Neuron (in vitro differentiated cells): ENCODE data around the gene PRKD1.

Experiments used
- H2AFZ ChIP-seq: one replicate; pipeline ENCODE4 v1.6.1; 2013; ENCODE audit warnings: low read depth, mild to moderate bottlenecking, inconsistent platforms, low read length, moderate library complexity
- H3K27me3 ChIP-seq: one replicate; pipeline ENCODE4 v1.6.1; 2013; ENCODE audit warnings: low read length; ENCODE audit not compliant: insufficient read depth
- H3K36me3 ChIP-seq: one replicate; pipeline ENCODE4 v1.6.1; 2013; ENCODE audit warnings: low read length; ENCODE audit not compliant: insufficient read depth
- H3K4me1 ChIP-seq: one replicate; pipeline ENCODE4 v1.6.1; 2013; ENCODE audit warnings: low read length; ENCODE audit not compliant: insufficient read depth
- H3K4me3 ChIP-seq: 2 replicates; pipeline ENCODE4 v1.5.1; 2013; ENCODE audit warnings: mild to moderate bottlenecking, low read length, moderate library complexity
- H3K9me3 ChIP-seq: one replicate; pipeline ENCODE4 v1.6.1; 2013; ENCODE audit warnings: low read length

Gene PRKD1

DNA sequence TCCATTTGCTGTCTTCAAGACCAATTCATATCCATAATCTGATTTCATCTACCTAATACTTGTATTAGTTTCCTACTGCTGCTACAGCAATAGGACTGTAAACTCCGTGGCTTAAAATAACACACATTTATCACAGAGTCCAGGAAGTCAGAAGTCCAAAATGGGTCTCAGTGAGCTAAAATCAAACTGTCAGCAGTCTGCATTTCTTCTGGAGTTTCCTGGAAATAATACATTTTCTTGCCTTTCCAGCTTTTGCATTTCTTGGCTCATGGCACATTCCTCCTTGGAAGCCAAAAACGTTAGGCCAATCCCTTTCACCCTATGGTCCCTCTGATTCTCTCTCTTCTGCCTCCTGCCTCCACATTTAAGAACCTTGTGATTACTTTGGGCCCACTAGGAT, 239.8 kb downstream of the PRKD1 start:
- Histone ChIP-seq H3K4me3 (no peak overlapping the region), H2AFZ (no peak overlapping the region), H3K36me3 (no peaks in the 10 kb centered on the region), H3K9me3 (no peaks in the 10 kb centered on the region), H3K4me1 (no peaks in the 10 kb centered on the region), H3K27me3 (no peaks in the 10 kb centered on the region)

DNA sequence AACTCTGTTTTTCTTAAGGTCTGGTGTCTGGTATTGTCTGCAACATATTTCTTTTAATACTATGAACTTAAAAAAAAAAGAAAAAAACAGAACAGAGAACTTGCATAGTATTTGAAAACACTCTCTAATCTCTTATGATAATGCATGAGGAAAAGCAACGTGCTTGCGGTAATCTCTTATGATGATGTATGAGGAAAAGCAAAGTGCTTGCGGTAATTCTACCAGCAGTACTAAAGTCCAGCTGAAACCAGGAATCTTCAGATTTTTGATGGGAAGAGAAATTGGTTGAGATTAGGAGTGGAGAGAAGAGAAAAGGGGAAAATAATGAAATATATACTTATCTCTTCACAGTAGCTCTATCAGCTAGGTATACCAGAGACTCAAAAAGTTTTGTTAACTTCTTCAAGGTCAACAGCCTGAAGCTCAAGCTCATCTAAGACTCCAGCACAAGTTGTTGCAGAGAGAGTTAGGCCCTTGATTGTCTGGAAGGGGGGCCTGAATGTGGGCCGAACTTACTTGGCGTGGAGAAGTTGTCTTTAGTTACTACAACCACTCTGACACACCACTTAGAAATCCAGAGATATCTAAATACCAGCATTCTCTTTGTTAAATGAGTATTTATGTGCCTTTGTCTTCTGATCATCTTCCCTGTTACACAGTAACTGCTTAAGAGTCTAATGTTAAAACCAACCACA, 240.4 kb downstream of the PRKD1 start:
- H3K4me3 ChIP-seq = no peak overlapping the region
- no peak overlapping the region for H2AFZ ChIP-seq
- no peaks in the 10 kb centered on the region for H3K4me1 ChIP-seq
- no peaks in the 10 kb centered on the region for H3K36me3 ChIP-seq
- no peaks in the 10 kb centered on the region for H3K27me3 ChIP-seq
- H3K9me3 ChIP-seq = no peaks in the 10 kb centered on the region

DNA sequence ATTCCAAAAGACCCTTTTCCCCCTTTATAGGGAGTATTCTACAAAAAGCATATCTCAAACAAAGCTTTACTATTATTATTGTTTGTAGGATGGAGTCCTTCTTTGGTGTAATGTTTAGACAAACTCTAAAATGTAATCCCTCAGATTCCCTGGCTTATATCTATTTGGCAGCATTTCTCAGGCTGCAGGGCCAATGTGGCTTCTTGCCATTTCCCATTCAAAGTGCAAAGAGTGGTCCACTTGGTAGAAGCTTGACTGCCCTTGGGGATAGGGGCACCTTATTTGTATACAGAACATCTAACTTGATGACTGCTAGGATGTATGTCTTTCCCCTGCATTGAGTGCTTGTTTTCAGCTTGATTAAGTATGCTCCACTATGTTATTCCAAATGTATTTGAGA, 242.7 kb downstream of the PRKD1 start:
- no peak overlapping the region for H3K4me3 ChIP-seq
- H3K9me3 ChIP-seq = no peaks in the 10 kb centered on the region
- H2AFZ ChIP-seq = no peak overlapping the region
- no peaks in the 10 kb centered on the region for H3K4me1 ChIP-seq
- H3K36me3 ChIP-seq = no peaks in the 10 kb centered on the region
- H3K27me3 ChIP-seq = no peaks in the 10 kb centered on the region

DNA sequence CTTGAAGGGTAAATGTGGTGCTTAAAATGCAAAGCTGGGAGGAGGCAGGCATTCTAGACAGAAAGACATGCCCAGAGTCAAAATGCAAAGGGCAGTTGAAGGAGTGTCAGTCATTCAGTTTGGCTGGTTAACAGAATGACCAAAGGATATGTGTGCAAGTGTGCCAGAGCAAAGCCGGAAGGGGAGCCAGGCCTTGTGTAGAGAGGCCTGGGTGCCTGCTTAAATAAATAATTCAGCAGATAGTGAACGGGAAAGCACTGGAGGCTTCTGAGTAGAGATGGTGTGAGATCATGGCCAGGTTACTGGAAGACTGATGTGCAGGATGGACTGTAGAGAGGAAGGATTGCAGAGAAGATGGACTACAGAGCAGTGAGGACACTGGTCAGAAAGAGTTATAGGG, 244.9 kb downstream of the PRKD1 start:
- Histone ChIP-seq H2AFZ (no peak overlapping the region), H3K36me3 (no peaks in the 10 kb centered on the region), H3K27me3 (no peaks in the 10 kb centered on the region), H3K4me1 (peaks cover 3% of the 10 kb centered on the region), H3K9me3 (no peaks in the 10 kb centered on the region), H3K4me3 (no peak overlapping the region)

DNA sequence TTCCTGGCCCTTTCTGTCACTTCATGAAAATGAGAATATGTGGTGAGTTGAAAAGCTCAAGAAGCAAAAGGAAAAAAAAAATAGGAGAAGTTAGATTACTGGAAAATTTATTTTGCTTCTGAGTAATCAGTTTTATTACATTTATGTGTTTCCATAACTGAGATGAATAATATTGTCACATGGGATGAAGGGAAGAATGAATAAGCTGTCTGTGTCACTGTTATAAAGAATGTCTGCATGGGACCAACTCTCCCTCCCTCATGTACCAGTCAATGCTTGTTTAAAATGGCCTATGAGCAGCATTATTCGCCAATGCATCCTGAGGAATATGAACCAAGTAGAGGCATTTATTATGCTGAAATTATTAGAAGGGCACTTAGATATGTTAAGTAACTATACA, 246.3 kb downstream of the PRKD1 start:
- H3K4me3 ChIP-seq = no peak overlapping the region
- H3K27me3 ChIP-seq = no peaks in the 10 kb centered on the region
- peaks cover 3% of the 10 kb centered on the region for H3K4me1 ChIP-seq
- no peaks in the 10 kb centered on the region for H3K36me3 ChIP-seq
- H3K9me3 ChIP-seq = no peaks in the 10 kb centered on the region
- H2AFZ ChIP-seq = no peak overlapping the region

DNA sequence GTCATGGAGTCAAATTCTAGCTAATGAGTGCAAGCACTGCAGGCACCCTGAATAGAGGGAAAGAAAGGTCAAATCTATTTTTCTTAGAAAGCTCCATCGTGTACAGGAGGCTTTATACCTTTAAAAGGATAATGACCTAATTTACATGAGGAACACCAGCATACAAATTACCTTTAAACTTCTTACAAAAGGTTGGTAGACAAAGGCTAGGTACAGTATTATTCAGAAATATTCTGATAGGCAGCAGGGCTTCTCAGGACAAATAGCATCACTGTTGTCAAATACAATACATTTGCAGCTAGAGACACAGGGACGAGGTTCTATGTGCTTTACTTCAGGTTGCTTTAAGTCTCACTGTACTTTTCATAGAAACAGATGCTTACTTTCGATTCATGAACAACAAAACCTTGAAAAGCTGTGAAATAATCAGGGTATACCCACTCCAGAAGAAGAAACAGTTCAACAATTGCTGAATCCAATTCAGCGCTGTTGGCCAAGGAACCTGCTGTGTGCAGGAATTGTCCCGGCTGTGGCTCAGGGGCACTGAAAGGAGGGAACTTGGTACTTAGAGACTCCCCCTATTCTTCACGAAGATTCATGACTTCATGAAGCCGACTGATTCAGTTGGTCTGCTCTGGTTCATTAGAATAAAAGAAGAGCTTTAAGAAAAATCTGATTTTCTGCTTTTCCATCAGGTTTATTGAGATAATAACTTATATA, 252.9 kb downstream of the PRKD1 start:
- Histone ChIP-seq H2AFZ (no peak overlapping the region), H3K4me3 (no peak overlapping the region), H3K36me3 (no peaks in the 10 kb centered on the region), H3K4me1 (peaks cover 12% of the 10 kb centered on the region), H3K27me3 (no peaks in the 10 kb centered on the region), H3K9me3 (no peaks in the 10 kb centered on the region)

DNA sequence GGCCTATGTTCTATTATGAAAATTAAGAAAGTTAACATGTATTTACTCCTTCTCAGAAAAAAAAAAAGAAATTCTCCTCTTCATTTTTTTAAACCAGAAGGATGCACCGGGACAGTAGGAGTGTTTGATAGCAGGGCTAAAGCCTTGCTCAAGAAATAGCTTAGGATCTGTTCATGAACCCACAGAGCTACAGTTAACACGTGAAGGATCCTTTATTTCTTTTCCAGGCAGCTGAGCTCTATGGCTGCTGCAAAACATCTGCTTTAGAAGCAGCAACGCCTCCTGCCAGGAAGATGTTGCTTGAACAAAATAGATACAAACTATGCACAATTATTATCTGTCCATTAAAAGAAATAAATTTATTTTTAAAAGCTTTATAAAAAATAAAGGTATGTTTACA, 254.8 kb downstream of the PRKD1 start:
- no peaks in the 10 kb centered on the region for H3K9me3 ChIP-seq
- H3K4me3 ChIP-seq = no peak overlapping the region
- H3K36me3 ChIP-seq = no peaks in the 10 kb centered on the region
- H3K4me1 ChIP-seq = peaks cover 8% of the 10 kb centered on the region
- H2AFZ ChIP-seq = no peak overlapping the region
- H3K27me3 ChIP-seq = no peaks in the 10 kb centered on the region

DNA sequence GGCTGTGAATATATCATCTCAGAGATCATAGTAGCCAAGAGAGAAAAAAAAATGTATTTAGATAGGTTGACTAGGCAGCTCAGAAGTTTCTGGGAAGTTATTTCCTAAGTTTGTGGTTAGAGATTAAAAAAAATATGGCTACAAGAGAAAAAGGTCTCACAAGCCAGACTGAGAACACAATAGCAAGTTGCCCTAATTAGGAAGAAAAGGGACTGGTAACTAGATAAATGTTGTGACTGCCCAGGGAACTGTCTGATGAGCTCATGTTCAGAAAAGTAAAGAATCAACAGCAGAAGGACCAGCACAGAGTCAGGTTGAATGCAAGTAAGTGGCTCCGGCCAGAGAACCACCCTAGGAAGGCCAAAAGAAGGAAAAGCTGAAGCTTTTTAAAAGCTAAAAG, 256.6 kb downstream of the PRKD1 start:
- no peaks in the 10 kb centered on the region for H3K36me3 ChIP-seq
- H2AFZ ChIP-seq = no peak overlapping the region
- H3K27me3 ChIP-seq = no peaks in the 10 kb centered on the region
- H3K4me1 ChIP-seq = peaks cover 8% of the 10 kb centered on the region
- H3K4me3 ChIP-seq = no peak overlapping the region
- H3K9me3 ChIP-seq = no peaks in the 10 kb centered on the region

DNA sequence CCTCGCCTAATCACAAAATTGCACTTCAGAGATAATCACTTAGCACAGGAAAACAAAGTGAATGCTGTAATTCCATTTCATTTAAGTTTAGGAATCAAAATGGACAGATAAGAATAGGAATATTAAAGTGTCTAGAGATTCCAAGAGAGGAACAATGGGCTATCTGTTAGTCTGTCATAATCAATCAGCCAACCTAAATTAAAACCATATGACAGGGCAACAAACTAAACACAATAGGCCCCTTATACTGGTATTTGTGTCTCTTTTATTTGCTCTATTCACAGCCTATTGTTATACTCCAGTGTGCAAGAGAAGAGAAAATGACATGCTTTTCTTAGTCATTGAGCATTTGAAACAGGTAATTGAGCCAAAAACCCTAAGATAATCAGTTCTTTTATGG, 259.4 kb downstream of the PRKD1 start:
- H2AFZ ChIP-seq = no peak overlapping the region
- no peaks in the 10 kb centered on the region for H3K36me3 ChIP-seq
- no peak overlapping the region for H3K4me3 ChIP-seq
- no peaks in the 10 kb centered on the region for H3K9me3 ChIP-seq
- no peaks in the 10 kb centered on the region for H3K4me1 ChIP-seq
- H3K27me3 ChIP-seq = no peaks in the 10 kb centered on the region

DNA sequence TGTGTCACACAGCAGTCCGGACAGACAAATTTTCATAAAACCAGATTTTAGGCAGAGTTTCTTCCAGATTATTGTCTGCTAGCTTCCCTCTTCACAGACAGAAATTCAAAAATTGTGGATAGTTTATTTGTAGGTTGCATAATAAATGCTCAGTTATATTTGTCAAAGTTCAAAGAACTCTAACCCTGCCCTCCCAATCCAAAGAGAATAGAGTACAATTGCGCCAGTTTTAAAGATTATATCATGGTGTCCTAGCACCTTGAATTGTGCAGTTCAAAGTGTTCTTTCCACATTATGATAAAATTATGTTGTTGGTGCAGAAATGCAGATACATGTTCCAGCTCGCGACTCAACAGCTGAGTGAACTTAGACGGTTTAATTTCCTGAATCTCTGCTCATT, 263.1 kb downstream of the PRKD1 start:
- Histone ChIP-seq H3K4me1 (no peaks in the 10 kb centered on the region), H3K27me3 (no peaks in the 10 kb centered on the region), H3K4me3 (no peak overlapping the region), H2AFZ (no peak overlapping the region), H3K36me3 (no peaks in the 10 kb centered on the region), H3K9me3 (no peaks in the 10 kb centered on the region)

DNA sequence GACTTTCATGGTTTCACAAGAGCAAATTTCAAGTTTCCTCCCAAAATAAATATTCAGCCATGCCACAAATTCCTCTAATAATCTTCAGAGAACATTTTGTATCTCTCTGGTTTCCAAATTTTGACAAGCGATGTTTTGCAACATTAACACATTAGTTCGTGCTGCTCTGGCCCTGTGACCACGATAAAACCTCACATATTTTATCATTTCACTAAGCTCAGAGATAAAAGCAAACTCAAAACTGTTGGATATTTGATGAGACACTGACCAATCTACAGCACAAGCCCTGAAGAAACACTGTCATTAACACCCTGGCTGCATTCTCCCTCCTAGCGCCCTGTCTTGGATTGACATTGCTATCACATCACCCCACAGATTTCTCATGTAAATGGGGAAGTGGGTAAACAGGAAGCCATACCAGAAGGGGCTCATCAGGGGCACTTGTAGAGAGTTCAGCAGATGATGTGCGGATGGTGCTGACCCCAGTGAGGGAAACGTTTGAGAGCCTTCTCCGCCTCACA, 264.3 kb downstream of the PRKD1 start:
- Histone ChIP-seq H3K4me1 (no peaks in the 10 kb centered on the region), H3K36me3 (no peaks in the 10 kb centered on the region)

DNA sequence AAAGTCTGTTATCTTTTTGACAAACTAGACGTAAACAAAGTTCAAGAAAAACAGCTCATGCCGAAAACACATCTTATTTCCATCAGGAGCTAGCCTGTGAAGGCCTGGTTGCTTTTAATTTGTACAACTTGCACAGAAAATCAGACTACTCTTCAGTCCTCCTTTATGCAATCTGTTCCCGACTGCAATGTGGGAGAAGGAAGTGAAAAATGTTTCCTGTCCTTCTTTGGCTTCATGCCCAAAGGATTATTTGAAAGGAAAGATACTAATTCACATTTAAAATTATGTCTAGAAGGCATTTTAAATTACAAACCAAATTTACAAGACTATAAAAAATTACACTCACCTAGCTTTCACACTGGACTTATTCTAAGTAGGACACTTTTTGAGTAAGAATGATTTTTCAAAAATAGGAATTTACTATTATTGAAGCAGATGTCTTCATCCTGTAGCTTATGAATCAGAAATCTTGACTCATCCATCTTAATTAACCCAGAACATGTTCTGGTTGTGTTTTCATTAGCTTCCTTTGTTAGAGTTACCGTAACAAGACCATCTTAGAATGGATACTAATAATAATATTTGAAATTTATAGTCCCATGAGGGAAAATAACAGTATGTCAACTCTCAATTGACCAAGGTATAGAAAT, 272.6 kb downstream of the PRKD1 start:
- Histone ChIP-seq H3K9me3 (no peaks in the 10 kb centered on the region), H3K4me3 (no peak overlapping the region), H3K4me1 (no peaks in the 10 kb centered on the region)

More for the DNA sequence above, 264.3 kb downstream of the PRKD1 start:
- Histone ChIP-seq H3K9me3 (no peaks in the 10 kb centered on the region), H3K27me3 (no peaks in the 10 kb centered on the region), H3K4me3 (no peak overlapping the region), H2AFZ (no peak overlapping the region)

DNA sequence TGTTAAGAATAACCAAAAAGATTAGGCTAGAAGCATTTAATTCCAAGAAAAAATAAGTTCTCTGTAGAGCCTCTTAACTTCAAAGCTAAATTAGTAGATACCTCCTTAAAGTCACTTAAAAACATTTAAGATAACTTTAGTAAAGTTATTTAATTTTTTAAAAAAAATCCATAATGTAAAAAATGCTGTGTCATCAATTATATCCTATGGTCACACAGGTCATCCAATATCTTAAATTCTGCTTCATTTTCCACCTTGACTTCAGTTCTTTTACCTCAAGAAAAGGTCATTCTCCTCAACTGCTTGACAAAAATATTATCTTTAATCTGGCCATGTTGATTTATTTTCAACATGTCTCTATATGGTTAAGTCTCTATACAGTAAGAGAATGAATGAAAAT, 274.3 kb downstream of the PRKD1 start:
- Histone ChIP-seq H3K27me3 (no peaks in the 10 kb centered on the region), H3K36me3 (no peaks in the 10 kb centered on the region), H3K4me3 (no peak overlapping the region), H3K9me3 (no peaks in the 10 kb centered on the region), H2AFZ (no peak overlapping the region), H3K4me1 (no peaks in the 10 kb centered on the region)

More for the DNA sequence above, 272.6 kb downstream of the PRKD1 start:
- Histone ChIP-seq H2AFZ (no peak overlapping the region), H3K27me3 (no peaks in the 10 kb centered on the region), H3K36me3 (no peaks in the 10 kb centered on the region)
